H1 (cell line): ENCODE measurements around the gene RNASE11. TPM values are rescaled to one million over a fixed set of nuclear protein-coding genes. Genes with fewer than 3 reads are reported as not detected.
A peak's percentile ranks its signal among the peaks of the same experiment; 100 is the strongest.

Source experiments
- CTCF ChIA-PET: fragments of 300-600 bp; sonication (Branson Sonifier 250); formaldehyde crosslinking; loops from one replicate; lab custom pipeline; 2021; ENCODE audit not compliant: partially characterized antibody; lab: Charles Lee
- POLR2A ChIA-PET: fragments of 300-600 bp; sonication (Branson Sonifier 250); formaldehyde crosslinking; loops from one replicate; lab custom pipeline; 2021; ENCODE audit warnings: inconsistent platforms; ENCODE audit not compliant: partially characterized antibody; lab: Charles Lee
- DNase-seq, 2 experiments: peaks; one replicate each; pipeline versions ENCODE4 v3.0.0 to v3.0.0-alpha.2; 2010 to 2022; ENCODE audit warnings: low spot score in 2 of 2, low read depth in 1 of 2, mixed read lengths in 1 of 2
- FAIRE-seq: peaks from 2 replicates; lab custom pipeline; 2011; peaks lifted over from hg19 to GRCh38; lab: Jason Lieb, UNC
- H2AFZ ChIP-seq: 2 replicates; pipeline ENCODE4 v1.8.1; 2012; ENCODE audit warnings: low read length, inconsistent platforms
- H2AK5ac ChIP-seq: 2 replicates; pipeline ENCODE4 v1.6.1; 2013; ENCODE audit warnings: low read depth, low read length
- H2BK120ac ChIP-seq: replicated peaks from 2 replicates; pipeline ENCODE3; 2013; ENCODE audit warnings: low read depth, low read length, inconsistent platforms
- H2BK12ac ChIP-seq: 2 replicates; pipeline ENCODE4 v1.6.1; 2013; ENCODE audit warnings: low read depth, low read length
- H2BK15ac ChIP-seq: 2 replicates; pipeline ENCODE4 v1.6.1; 2013; ENCODE audit warnings: low read length
- H2BK20ac ChIP-seq: 2 replicates; pipeline ENCODE4 v1.6.1; 2013; ENCODE audit warnings: low read length
- H2BK5ac ChIP-seq: 2 replicates; pipeline ENCODE4 v1.6.1; 2013; ENCODE audit warnings: low read depth, low read length
- H3K14ac ChIP-seq: 2 replicates; pipeline ENCODE4 v1.6.1; 2013; ENCODE audit warnings: inconsistent platforms; ENCODE audit not compliant: insufficient read length
- H3K18ac ChIP-seq: 2 replicates; pipeline ENCODE4 v1.6.1; 2013; ENCODE audit warnings: low read length; ENCODE audit errors: extremely low read depth
- H3K23ac ChIP-seq: 2 replicates; pipeline ENCODE4 v1.6.1; 2013; ENCODE audit warnings: inconsistent platforms; ENCODE audit not compliant: insufficient read length
- H3K23me2 ChIP-seq: 2 replicates; pipeline ENCODE4 v1.6.1; 2013; ENCODE audit warnings: low read depth, low read length
- H3K27ac ChIP-seq: 2 replicates; pipeline ENCODE4 v1.6.1; 2011; ENCODE audit warnings: low read depth, low read length, inconsistent platforms
- H3K27me3 ChIP-seq, 4 experiments: replicated peaks in 1 of 4; 1 replicate in 1 of 4; 2 replicates in 3 of 4; pipeline versions ENCODE4 v1.6.1 to v1.8.1; 2011 to 2013; ENCODE audit warnings: low read length in 3 of 4, mild to moderate bottlenecking in 3 of 4, inconsistent platforms in 2 of 4, mixed read lengths in 2 of 4, moderate library complexity in 1 of 4; ENCODE audit not compliant: control insufficient read depth in 3 of 4, insufficient read depth in 3 of 4; ENCODE audit errors: extremely low read depth in 1 of 4
- H3K36me3 ChIP-seq, 4 experiments: 2 replicates each; pipeline versions ENCODE4 v1.6.1 to v1.8.1; 2011 to 2013; ENCODE audit warnings: mild to moderate bottlenecking in 4 of 4, low read length in 3 of 4, moderate library complexity in 2 of 4, control low read depth in 1 of 4, inconsistent platforms in 1 of 4; ENCODE audit not compliant: insufficient read depth in 4 of 4, control insufficient read depth in 2 of 4
- H3K4ac ChIP-seq: replicated peaks from 2 replicates; pipeline ENCODE3; 2013; ENCODE audit warnings: low read length, low read depth, mixed read lengths, inconsistent platforms; ENCODE audit not compliant: insufficient read length
- H3K4me1 ChIP-seq, 4 experiments: replicated peaks in 1 of 4; 1 replicate in 1 of 4; 2 replicates in 3 of 4; pipeline versions ENCODE4 v1.6.1 to v1.8.1; 2011 to 2013; ENCODE audit warnings: low read length in 3 of 4, inconsistent platforms in 2 of 4, mixed read lengths in 1 of 4; ENCODE audit not compliant: insufficient read depth in 4 of 4, control insufficient read depth in 3 of 4
- H3K4me2 ChIP-seq, 2 experiments: 2 replicates each; pipeline versions ENCODE4 v1.6.1 to v1.8.1; 2011 to 2013; ENCODE audit warnings: low read depth in 2 of 2, low read length in 2 of 2, control low read depth in 1 of 2, inconsistent platforms in 1 of 2, mild to moderate bottlenecking in 1 of 2; ENCODE audit not compliant: insufficient read depth in 1 of 2
- H3K4me3 ChIP-seq, 4 experiments: fragments of 200-600, 300-600 bp in 1 of 4; sonication (generic), shearing (Covaris generic), sonication (Bioruptor Twin) in 1 of 4; 2 replicates each; pipeline versions ENCODE4 v1.5.1 to v1.8.1; 2011 to 2016; ENCODE audit warnings: low read length in 4 of 4, low read depth in 3 of 4, control low read depth in 2 of 4, inconsistent platforms in 2 of 4, mild to moderate bottlenecking in 2 of 4, mixed read lengths in 1 of 4, moderate library complexity in 1 of 4; ENCODE audit not compliant: insufficient read depth in 2 of 4; ENCODE audit errors: extremely low read depth in 1 of 4
- H3K56ac ChIP-seq: replicated peaks from 2 replicates; pipeline ENCODE3; 2013; ENCODE audit warnings: low read depth, mild to moderate bottlenecking, mixed read lengths, low read length, inconsistent platforms; ENCODE audit not compliant: insufficient read length
- H3K79me1 ChIP-seq: 2 replicates; pipeline ENCODE4 v1.6.1; 2013; ENCODE audit warnings: low read depth, low read length, control low read depth
- H3K79me2 ChIP-seq, 2 experiments: 2 replicates each; pipeline versions ENCODE4 v1.6.1 to v1.8.1; 2012 to 2013; ENCODE audit warnings: low read length in 2 of 2, mild to moderate bottlenecking in 2 of 2, inconsistent platforms in 1 of 2; ENCODE audit not compliant: insufficient read depth in 2 of 2, control insufficient read depth in 1 of 2
- H3K9ac ChIP-seq, 4 experiments: replicated peaks in 1 of 4; 1 replicate in 1 of 4; 2 replicates in 3 of 4; pipeline versions ENCODE4 v1.6.1 to v1.8.1; 2011 to 2013; ENCODE audit warnings: low read depth in 3 of 4, low read length in 3 of 4, control low read depth in 2 of 4, mild to moderate bottlenecking in 2 of 4, moderate library complexity in 2 of 4, inconsistent platforms in 1 of 4; ENCODE audit errors: extremely low read depth in 1 of 4
- H3K9me3 ChIP-seq, 2 experiments: 2 replicates each; pipeline versions ENCODE4 v1.6.1 to v1.8.1; 2012 to 2013; ENCODE audit warnings: mild to moderate bottlenecking in 2 of 2, moderate library complexity in 2 of 2, control low read depth in 1 of 2, inconsistent platforms in 1 of 2, low read depth in 1 of 2, low read length in 1 of 2, mixed read lengths in 1 of 2; ENCODE audit not compliant: insufficient read depth in 2 of 2
- H4K20me1 ChIP-seq, 2 experiments: replicated peaks in 1 of 2; 2 replicates each; pipeline versions ENCODE3 to v1.8.1; 2011 to 2013; ENCODE audit warnings: inconsistent platforms in 2 of 2, low read length in 2 of 2, mild to moderate bottlenecking in 1 of 2; ENCODE audit not compliant: insufficient read depth in 2 of 2, control insufficient read depth in 1 of 2
- H4K5ac ChIP-seq: 2 replicates; pipeline ENCODE4 v1.6.1; 2013; ENCODE audit warnings: low read length, low read depth, mixed read lengths, inconsistent platforms; ENCODE audit not compliant: insufficient read length
- H4K8ac ChIP-seq: 2 replicates; pipeline ENCODE4 v1.8.0; 2013; ENCODE audit warnings: mild to moderate bottlenecking, moderate library complexity, low read length, inconsistent platforms; ENCODE audit not compliant: insufficient read depth; ENCODE audit errors: extremely low read depth
- H4K91ac ChIP-seq: replicated peaks from 2 replicates; pipeline ENCODE3; 2013; ENCODE audit warnings: low read length, mixed read lengths, inconsistent platforms; ENCODE audit not compliant: insufficient read length
- ASH2L ChIP-seq: fragments of 200-600, 300-600 bp; sonication (generic); IDR thresholded peaks from one replicate; pipeline ENCODE4 v1.7.1; 2017; ENCODE audit warnings: low read length
- BACH1 ChIP-seq: IDR thresholded peaks from 2 replicates; pipeline ENCODE4 v1.6.1; 2012; ENCODE audit warnings: low read length, improper control_type of control experiment
- BCL11A ChIP-seq, 2 experiments: IDR thresholded peaks; one replicate each; pipeline ENCODE4 v1.6.1; 2011; ENCODE audit warnings: low read depth in 2 of 2, low read length in 2 of 2, mild to moderate bottlenecking in 2 of 2
- BRCA1 ChIP-seq: IDR thresholded peaks from 2 replicates; pipeline ENCODE4 v1.6.1; 2012; ENCODE audit warnings: low read depth, low read length, improper control_type of control experiment
- KDM5A ChIP-seq: fragments of 200-600 bp; IDR thresholded peaks from 2 replicates; pipeline ENCODE4 v1.7.1; 2012; ENCODE audit warnings: mild to moderate bottlenecking, low read length, inconsistent platforms, mixed read lengths
- POLR2A ChIP-seq, 2 experiments: IDR thresholded peaks; 1 replicate in 1 of 2; 2 replicates in 1 of 2; pipeline ENCODE4 v1.6.1; 2011; ENCODE audit warnings: low read depth in 2 of 2, low read length in 2 of 2, mild to moderate bottlenecking in 2 of 2; ENCODE audit errors: control extremely low read depth in 1 of 2
- RBBP5 ChIP-seq: IDR thresholded peaks from 2 replicates; pipeline ENCODE4 v1.7.1; 2012; ENCODE audit warnings: low read depth, mild to moderate bottlenecking, inconsistent platforms, low read length, moderate library complexity, borderline replicate concordance
- SP2 ChIP-seq: IDR thresholded peaks from 2 replicates; pipeline ENCODE4 v1.6.1; 2012; ENCODE audit warnings: mild to moderate bottlenecking, low read length, inconsistent platforms
- SRF ChIP-seq: IDR thresholded peaks from 2 replicates; pipeline ENCODE4 v1.6.1; 2011; ENCODE audit warnings: mild to moderate bottlenecking, low read depth, low read length, moderate library complexity
- TAF7 ChIP-seq: optimal IDR thresholded peaks from 2 replicates; pipeline ENCODE3; 2011; ENCODE audit warnings: low read depth, mild to moderate bottlenecking, inconsistent platforms, low read length, moderate library complexity, borderline replicate concordance
- TBP ChIP-seq: IDR thresholded peaks from 2 replicates; pipeline ENCODE4 v1.6.1; 2011; ENCODE audit warnings: low read depth, low read length, improper control_type of control experiment
- WGBS, 2 experiments: shearing (Covaris generic) in 1 of 2; methylation state at CpG; one replicate each; pipeline versions ENCODE4 v1.1.6 to v1.1.7; 2013 to 2015; ENCODE audit warnings: low lambda C conversion rate in 2 of 2, mixed read lengths in 2 of 2, inconsistent platforms in 1 of 2, low coverage in 1 of 2, missing lambda C conversion rate in 1 of 2; ENCODE audit not compliant: insufficient replicate concordance in 2 of 2, insufficient coverage in 1 of 2, insufficient read length in 1 of 2; ENCODE audit errors: extremely low coverage in 1 of 2, missing lambda C conversion rate in 1 of 2; 5-methylcytosine and 5-hydroxymethylcytosine counted together
- polyA plus RNA-seq, 7 experiments: library from polyadenylated mRNA; depleted of rRNA in 3 of 7; stranded (reverse) in 5 of 7; unstranded in 2 of 7; fragments of >200 nt in 5 of 7; fragments of 200-250 nt in 2 of 7; gene quantifications; 1 replicate in 5 of 7; 2 replicates in 1 of 7; 4 replicates in 1 of 7; pipeline versions ENCODE4 v1.2.1 to v1.2.3, GENCODE V29; 2011 to 2013; ENCODE audit warnings: missing spikeins in 2 of 7, mixed read lengths in 2 of 7
- total RNA-seq: library from RNA; stranded (reverse); fragmentation: NEBNext Ultra II Directional; extraction: Animal tissue kit (Norgen Biotek cat#: 25700); gene quantifications from 2 replicates; pipeline ENCODE4 v1.2.1, GENCODE V29; 2021
- TF ChIP-seq, protein P1 (sequence below), 3 experiments: IDR thresholded peaks; 1 replicate in 2 of 3; 2 replicates in 1 of 3; pipeline versions ENCODE4 v1.5.1 to v1.6.1; 2011; ENCODE audit warnings: low read length in 3 of 3, mild to moderate bottlenecking in 3 of 3, inconsistent platforms in 2 of 3, low read depth in 1 of 3, moderate library complexity in 1 of 3; ENCODE audit not compliant: insufficient read depth in 1 of 3; ENCODE audit errors: control extremely low read depth in 1 of 3

The RNASE11 gene
- total and polyA plus RNA-seq, 2 of the 8 experiments (the other 6 are each of a cell fraction or from before 2014, with no cell fraction given), result not detected

DNA sequence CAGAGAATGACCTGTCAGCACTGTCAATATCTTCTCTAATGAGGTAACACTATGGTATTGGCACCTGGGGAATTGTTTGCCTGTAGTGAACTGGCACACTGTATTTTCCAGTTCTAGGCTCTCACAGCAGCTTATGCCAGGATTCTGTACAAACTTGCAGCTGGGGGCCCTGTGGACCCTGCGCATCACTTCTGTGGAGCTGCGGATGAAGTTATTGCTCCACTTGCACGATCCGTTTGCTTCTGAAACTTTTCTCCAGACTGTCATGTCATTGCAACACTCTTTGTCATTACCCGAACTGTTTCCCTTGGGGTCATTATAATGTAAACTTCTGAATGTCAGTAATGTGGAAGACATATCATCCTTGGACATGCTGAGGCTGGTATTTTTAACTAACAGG lies 3.9 kb downstream of the RNASE11 start:
- H3K36me3 ChIP-seq, result no peaks in the 10 kb centered on the region
- H2BK20ac ChIP-seq, result peak overlapping the region; percentile 95
- TF ChIP-seq SP2, result no peak
- no peak for TF ChIP-seq SRF
- no peak for TF ChIP-seq KDM5A
- TF ChIP-seq, protein P1, sequence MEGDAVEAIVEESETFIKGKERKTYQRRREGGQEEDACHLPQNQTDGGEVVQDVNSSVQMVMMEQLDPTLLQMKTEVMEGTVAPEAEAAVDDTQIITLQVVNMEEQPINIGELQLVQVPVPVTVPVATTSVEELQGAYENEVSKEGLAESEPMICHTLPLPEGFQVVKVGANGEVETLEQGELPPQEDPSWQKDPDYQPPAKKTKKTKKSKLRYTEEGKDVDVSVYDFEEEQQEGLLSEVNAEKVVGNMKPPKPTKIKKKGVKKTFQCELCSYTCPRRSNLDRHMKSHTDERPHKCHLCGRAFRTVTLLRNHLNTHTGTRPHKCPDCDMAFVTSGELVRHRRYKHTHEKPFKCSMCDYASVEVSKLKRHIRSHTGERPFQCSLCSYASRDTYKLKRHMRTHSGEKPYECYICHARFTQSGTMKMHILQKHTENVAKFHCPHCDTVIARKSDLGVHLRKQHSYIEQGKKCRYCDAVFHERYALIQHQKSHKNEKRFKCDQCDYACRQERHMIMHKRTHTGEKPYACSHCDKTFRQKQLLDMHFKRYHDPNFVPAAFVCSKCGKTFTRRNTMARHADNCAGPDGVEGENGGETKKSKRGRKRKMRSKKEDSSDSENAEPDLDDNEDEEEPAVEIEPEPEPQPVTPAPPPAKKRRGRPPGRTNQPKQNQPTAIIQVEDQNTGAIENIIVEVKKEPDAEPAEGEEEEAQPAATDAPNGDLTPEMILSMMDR (IDR thresholded peaks at IDR 0.05; ENCODE audit: control extremely low read depth in 1 of 3, insufficient read depth in 1 of 3, low read depth in 1 of 3, low read length in 3 of 3), result no peak
- no peak for TF ChIP-seq ASH2L
- no peak for TF ChIP-seq BCL11A (IDR thresholded peaks at IDR 0.05; ENCODE audit: low read depth in 2 of 2, low read length in 2 of 2)
- TF ChIP-seq BACH1, result no peak
- no peak for TF ChIP-seq BRCA1
- TF ChIP-seq TAF7, result no peak
- TF ChIP-seq RBBP5, result no peak
- no peak for TF ChIP-seq TBP
- no peak for TF ChIP-seq POLR2A (IDR thresholded peaks at IDR 0.05; ENCODE audit: control extremely low read depth in 1 of 2, low read depth in 2 of 2, low read length in 2 of 2)

More for the DNA sequence above, 3.9 kb downstream of the RNASE11 start:
- no peak overlapping the region for H4K8ac ChIP-seq
- H2AK5ac ChIP-seq, result no peak overlapping the region; the same call in 1 of the 2 replicates
- H2BK5ac ChIP-seq, result peak overlapping the region; percentile 60; the same call in 1 of the 2 replicates
- peak overlapping the region; percentile 69 for H2BK120ac ChIP-seq
- no peak overlapping the region for H2AFZ ChIP-seq
- H2BK15ac ChIP-seq, result no peak overlapping the region
- peaks cover 7 to 13% (median 9%) of the 10 kb centered on the region in 4 experiments; a peak in 5 of 7 replicates for H3K4me1 ChIP-seq
- H3K79me1 ChIP-seq, result no peaks in the 10 kb centered on the region
- ChIA-PET CTCF (interaction anchor here (1.0 to 2.6 kb wide), 5 partner anchors 15 to 95 kb away, joined by 3 to 7 read pairs (median 6); no protein-coding TSS in a partner anchor), POLR2A (interaction anchor here (0.9 to 2.6 kb wide), 3 partner anchors 14 to 241 kb away, joined by 3 to 9 read pairs (median 5); partner anchors contain the start of genes PARP2 and PNP)
- no peaks in the 10 kb centered on the region for H3K9me3 ChIP-seq
- H4K20me1 ChIP-seq, result no peaks in the 10 kb centered on the region
- H3K9ac ChIP-seq, result no peak overlapping the region
- H3K4me3 ChIP-seq, result no peak overlapping the region
- H3K4me2 ChIP-seq, result no peak overlapping the region; a peak in 1 of 4 replicates
- FAIRE-seq (no peak), DNase-seq (peak in 1 of 2 experiments; percentile 41)
- no peak overlapping the region for H3K27ac ChIP-seq
- no peaks in the 10 kb centered on the region for H3K79me2 ChIP-seq
- H2BK12ac ChIP-seq, result peak overlapping the region; percentile 83; the same call in 1 of the 2 replicates
- peaks cover 0 to 2% (median 0%) of the 10 kb centered on the region in 4 experiments; a peak in 1 of 7 replicates for H3K27me3 ChIP-seq
- H3K14ac ChIP-seq, result no peak overlapping the region
- no peaks in the 10 kb centered on the region for H3K23me2 ChIP-seq
- H3K56ac ChIP-seq, result no peak overlapping the region
- H3K4ac ChIP-seq, result no peak overlapping the region
- H4K5ac ChIP-seq, result no peak overlapping the region
- WGBS, 2 experiments, result 87% methylated on average over 5 of the region's 5 CpGs; no CpG with 5 or more reads in 1 of the 2 experiments
- H3K18ac ChIP-seq, result 0 out of 2 replicates have a peak overlapping the region, but pooled peaks have one; percentile 27
- no peak overlapping the region for H4K91ac ChIP-seq
- no peak overlapping the region for H3K23ac ChIP-seq
